OCI-LY1 (cell line): ENCODE measurements around the gene ST6GALNAC2.

Source experiments
- CTCF ChIP-seq: fragments of 200-600 bp; sonication (generic), shearing (Covaris generic); IDR thresholded peaks from 2 replicates; pipeline ENCODE4 v1.5.1; 2017; ENCODE audit warnings: mild to moderate bottlenecking, antibody characterized with exemption, low read length, moderate library complexity, mixed read lengths
- EZH2 ChIP-seq: fragments of 200-600 bp; sonication (generic), shearing (Covaris generic); IDR thresholded peaks from 2 replicates; pipeline ENCODE4 v1.8.0; 2017; ENCODE audit warnings: borderline replicate concordance, mixed run types, mild to moderate bottlenecking, antibody characterized with exemption, low read length, moderate library complexity, mixed read lengths

- TF ChIP-seq CTCF: no peak
- no peak for TF ChIP-seq EZH2
Measured at GRCh38 chr17:76551685-76552084, 34.0 kb downstream of the ST6GALNAC2 start.
